Activated CD4-positive, alpha-beta T cell treated with anti-CD3 and anti-CD28 coated beads, Interleukin-2, amount 50 U/mL, for 16 hours (primary cell): ENCODE results near the gene SLC9A2.
A peak's percentile ranks its signal among the peaks of the same experiment; 100 is the strongest.

Source experiments
- DNase-seq: peaks from one replicate; pipeline ENCODE4 v3.0.0-alpha.2; 2020

SLC9A2 gene

GRCh38 chr2:102736410-102737409 lies 117.4 kb downstream of the SLC9A2 start:
- DNase-seq: peak; percentile 84

- no peak for DNase-seq
Observed at GRCh38 chr2:102737431-102737830, 118.1 kb downstream of the SLC9A2 start.

GRCh38 chr2:102743259-102743658 lies 123.9 kb downstream of the SLC9A2 start:
- no peak for DNase-seq

- no peak for DNase-seq
Observed at GRCh38 chr2:102748107-102748506, 128.8 kb downstream of the SLC9A2 start.

- no peak for DNase-seq
Observed at GRCh38 chr2:102749938-102750337, 130.6 kb downstream of the SLC9A2 start.

- DNase-seq: peak; percentile 34
Observed at GRCh38 chr2:102753563-102754159, 134.3 kb downstream of the SLC9A2 start.

- no peak for DNase-seq
Observed at GRCh38 chr2:102754456-102755145, 135.2 kb downstream of the SLC9A2 start.

- no peak for DNase-seq
Observed at GRCh38 chr2:102755284-102755683, 135.9 kb downstream of the SLC9A2 start.

GRCh38 chr2:102758439-102758838 lies 139.1 kb downstream of the SLC9A2 start:
- no peak for DNase-seq
